Panc1 (cell line): ENCODE measurements around the gene HEG1. TPM values are rescaled to one million over a fixed set of nuclear protein-coding genes. Genes with fewer than 3 reads are reported as not detected.

Experiments used
- ATAC-seq: fragments of 200-7000 bp; cut with Tn5 transposase; 2 replicates; pipeline ENCODE4 v1.9.1; 2020; ENCODE audit warnings: mild to moderate bottlenecking, moderate library complexity
- BruUV-seq: library from RNA; stranded (reverse); fragments of 400-500 nt; replicated peaks from 2 replicates; lab custom pipeline; 2021; lab: Mats Ljungman, UMichigan
- CTCF ChIA-PET: fragments of 300-600 bp; sonication (Branson Sonifier 250); formaldehyde crosslinking; loops from one replicate; lab custom pipeline; 2022; ENCODE audit warnings: antibody characterized with exemption; lab: Charles Lee
- POLR2A ChIA-PET: fragments of 300-600 bp; sonication (Branson Sonifier 250); formaldehyde crosslinking; loops from one replicate; lab custom pipeline; 2022; ENCODE audit warnings: antibody characterized with exemption; lab: Charles Lee
- DNase-seq: peaks from one replicate; pipeline ENCODE4 v3.0.0-alpha.2; 2010; ENCODE audit warnings: low read depth, low spot score
- H3K27ac ChIP-seq: 2 replicates; pipeline ENCODE4 v1.5.1; 2011; ENCODE audit warnings: mild to moderate bottlenecking, low read length, inconsistent platforms
- H3K27me3 ChIP-seq: fragments of 200-500 bp; sonication (Bioruptor generic); 2 replicates; pipeline ENCODE4 v1.6.0; 2014; ENCODE audit warnings: low read length, inconsistent platforms; ENCODE audit not compliant: control insufficient read depth, insufficient read depth
- H3K36me3 ChIP-seq: fragments of 200-500 bp; sonication (Bioruptor generic); 2 replicates; pipeline ENCODE4 v1.5.1; 2014; ENCODE audit warnings: inconsistent platforms, mild to moderate bottlenecking, low read length, moderate library complexity; ENCODE audit not compliant: control insufficient read depth, insufficient read depth
- H3K4me1 ChIP-seq: 2 replicates; pipeline ENCODE4 v1.5.1; 2011; ENCODE audit warnings: inconsistent platforms, mild to moderate bottlenecking, low read length, moderate library complexity; ENCODE audit not compliant: control insufficient read depth, insufficient read depth
- H3K4me3 ChIP-seq, 2 experiments: 2 replicates each; pipeline ENCODE4 v1.5.1; 2011 to 2012; ENCODE audit warnings: low read depth in 2 of 2, low read length in 2 of 2, mild to moderate bottlenecking in 2 of 2, inconsistent platforms in 1 of 2, moderate library complexity in 1 of 2
- H3K9me3 ChIP-seq: fragments of 200-500 bp; sonication (Bioruptor generic); 2 replicates; pipeline ENCODE4 v1.5.1; 2014; ENCODE audit warnings: low read depth, mild to moderate bottlenecking, inconsistent platforms, low read length, moderate library complexity; ENCODE audit not compliant: control insufficient read depth, insufficient read depth
- CTCF ChIP-seq: fragments of 450-650 bp; IDR thresholded peaks from 2 replicates; pipeline ENCODE4 v1.5.1; 2017; ENCODE audit warnings: mild to moderate bottlenecking
- POLR2AphosphoS5 ChIP-seq: IDR thresholded peaks from 2 replicates; pipeline ENCODE4 v1.6.1; 2012; ENCODE audit warnings: mild to moderate bottlenecking, low read depth, low read length, moderate library complexity
- SIN3A ChIP-seq: IDR thresholded peaks from 2 replicates; pipeline ENCODE4 v1.6.1; 2012; ENCODE audit warnings: low read depth, mild to moderate bottlenecking, low read length, moderate library complexity, borderline replicate concordance; ENCODE audit not compliant: insufficient read depth
- TCF7L2 ChIP-seq: IDR thresholded peaks from 2 replicates; pipeline ENCODE4 v1.6.1; 2011; ENCODE audit warnings: mild to moderate bottlenecking, low read depth, low read length, inconsistent platforms
- in situ Hi-C: cut with HindIII; loops from 2 replicates; pipeline ENCODE4 v1.10.0; 2016; ENCODE audit warnings: low sequenced_read_pairs, low pct_unique_long_range_greater_than_20kb
- intact Hi-C: fragments of 100-400 bp; cut with micrococcal nuclease; formaldehyde crosslinking; loops from one replicate; pipeline ENCODE4 v1.10.0; 2022; ENCODE audit not compliant: unreplicated experiment
- total RNA-seq: library from RNA; stranded (reverse); gene quantifications from one replicate; pipeline ENCODE4 v1.2.1, GENCODE V29; 2021; ENCODE audit not compliant: unreplicated experiment
- TF ChIP-seq, protein P1 (sequence below), 2 experiments: IDR thresholded peaks; 2 replicates each; pipeline ENCODE4 v1.6.1; 2011 to 2012; ENCODE audit warnings: low read depth in 2 of 2, control low read depth in 1 of 2, low read length in 1 of 2, mild to moderate bottlenecking in 1 of 2, moderate library complexity in 1 of 2; ENCODE audit not compliant: insufficient read depth in 1 of 2

HEG1 gene
- total RNA-seq, 1 experiment from 2014 or later = 141 TPM

DNA sequence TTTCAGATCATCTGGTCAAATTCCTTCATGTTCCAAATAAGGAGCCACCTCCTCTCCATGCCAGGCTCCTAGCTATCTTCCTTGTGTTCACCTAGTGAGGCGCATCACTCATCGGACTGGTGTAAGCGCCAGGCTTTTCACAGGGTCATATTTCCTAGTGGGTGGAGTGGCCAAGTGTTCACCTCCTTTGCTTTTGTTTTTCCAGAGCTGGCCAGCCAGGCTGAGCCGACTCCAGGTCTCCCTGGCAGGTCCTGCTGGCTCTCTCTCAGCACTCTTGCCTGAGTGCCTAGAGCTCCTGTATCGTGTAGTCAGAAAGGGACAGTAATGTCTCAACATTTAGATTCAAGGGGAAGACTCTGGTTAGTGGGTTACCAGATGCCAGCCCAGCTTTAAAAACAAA, 31.0 kb downstream of the HEG1 start:
- DNase-seq = no peak
- H3K36me3 ChIP-seq = 0 out of 2 replicates have a peak, but pooled peaks cover 3% of the 10 kb centered on the region

GRCh38 chr3:125023833-125024555, 31.8 kb downstream of the HEG1 start:
- in situ Hi-C loops = no loop called here
- CTCF ChIA-PET = no interaction called here

More for the DNA sequence above, 31.0 kb downstream of the HEG1 start:
- H3K4me3 ChIP-seq = no peak overlapping the region
- BruUV-seq = no TSS peak
- ChIA-PET CTCF (no interaction called here), POLR2A (no interaction called here)
- intact Hi-C loops = no loop called here
- no peak for TF ChIP-seq SIN3A
- TF ChIP-seq CTCF = no peak
- no peak for TF ChIP-seq POLR2AphosphoS5
- TF ChIP-seq TCF7L2 = no peak
- TF ChIP-seq, protein P1, sequence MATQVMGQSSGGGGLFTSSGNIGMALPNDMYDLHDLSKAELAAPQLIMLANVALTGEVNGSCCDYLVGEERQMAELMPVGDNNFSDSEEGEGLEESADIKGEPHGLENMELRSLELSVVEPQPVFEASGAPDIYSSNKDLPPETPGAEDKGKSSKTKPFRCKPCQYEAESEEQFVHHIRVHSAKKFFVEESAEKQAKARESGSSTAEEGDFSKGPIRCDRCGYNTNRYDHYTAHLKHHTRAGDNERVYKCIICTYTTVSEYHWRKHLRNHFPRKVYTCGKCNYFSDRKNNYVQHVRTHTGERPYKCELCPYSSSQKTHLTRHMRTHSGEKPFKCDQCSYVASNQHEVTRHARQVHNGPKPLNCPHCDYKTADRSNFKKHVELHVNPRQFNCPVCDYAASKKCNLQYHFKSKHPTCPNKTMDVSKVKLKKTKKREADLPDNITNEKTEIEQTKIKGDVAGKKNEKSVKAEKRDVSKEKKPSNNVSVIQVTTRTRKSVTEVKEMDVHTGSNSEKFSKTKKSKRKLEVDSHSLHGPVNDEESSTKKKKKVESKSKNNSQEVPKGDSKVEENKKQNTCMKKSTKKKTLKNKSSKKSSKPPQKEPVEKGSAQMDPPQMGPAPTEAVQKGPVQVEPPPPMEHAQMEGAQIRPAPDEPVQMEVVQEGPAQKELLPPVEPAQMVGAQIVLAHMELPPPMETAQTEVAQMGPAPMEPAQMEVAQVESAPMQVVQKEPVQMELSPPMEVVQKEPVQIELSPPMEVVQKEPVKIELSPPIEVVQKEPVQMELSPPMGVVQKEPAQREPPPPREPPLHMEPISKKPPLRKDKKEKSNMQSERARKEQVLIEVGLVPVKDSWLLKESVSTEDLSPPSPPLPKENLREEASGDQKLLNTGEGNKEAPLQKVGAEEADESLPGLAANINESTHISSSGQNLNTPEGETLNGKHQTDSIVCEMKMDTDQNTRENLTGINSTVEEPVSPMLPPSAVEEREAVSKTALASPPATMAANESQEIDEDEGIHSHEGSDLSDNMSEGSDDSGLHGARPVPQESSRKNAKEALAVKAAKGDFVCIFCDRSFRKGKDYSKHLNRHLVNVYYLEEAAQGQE (IDR thresholded peaks at IDR 0.05; ENCODE audit: insufficient read depth in 1 of 2, low read depth in 2 of 2, low read length in 1 of 2) = no peak
- peak; percentile 53; the same call in 1 of the 2 replicates for ATAC-seq
- in situ Hi-C loops = no loop called here
- H3K27ac ChIP-seq = no peak overlapping the region
- H3K4me1 ChIP-seq = peaks cover 22% of the 10 kb centered on the region; the same call in 1 of the 2 replicates
- no peaks in the 10 kb centered on the region for H3K27me3 ChIP-seq
- H3K9me3 ChIP-seq = no peaks in the 10 kb centered on the region

DNA sequence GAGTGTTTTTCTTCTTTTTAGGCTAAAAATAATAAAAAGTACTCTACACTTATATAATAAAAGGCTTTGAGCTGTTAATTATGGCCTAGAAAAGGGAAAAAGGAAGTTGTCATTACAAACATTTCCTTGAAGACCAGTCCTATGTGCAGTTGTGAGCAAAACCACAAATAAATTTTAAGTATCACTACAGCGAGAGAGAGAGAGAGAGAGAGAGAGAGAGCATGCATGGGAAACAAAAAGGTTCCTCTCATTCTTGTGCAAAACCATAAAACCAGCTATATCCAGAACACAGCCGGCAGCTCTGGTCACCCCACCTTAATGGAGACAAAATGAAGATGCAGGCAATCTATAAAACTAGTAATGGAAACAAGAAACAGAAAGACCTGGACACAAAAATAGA, 33.6 kb downstream of the HEG1 start:
- no peak for DNase-seq
- no TSS peak for BruUV-seq
- Histone ChIP-seq H3K27ac (no peak overlapping the region), H3K4me3 (no peak overlapping the region), H3K36me3 (peaks cover 11% of the 10 kb centered on the region; the same call in 1 of the 2 replicates), H3K9me3 (no peaks in the 10 kb centered on the region), H3K4me1 (peaks cover 22% of the 10 kb centered on the region; the same call in 1 of the 2 replicates), H3K27me3 (no peaks in the 10 kb centered on the region)
- TF ChIP-seq TCF7L2 = no peak
- TF ChIP-seq CTCF = no peak
- no peak for TF ChIP-seq SIN3A
- TF ChIP-seq POLR2AphosphoS5 = no peak
- TF ChIP-seq, protein P1 (IDR thresholded peaks at IDR 0.05; ENCODE audit: insufficient read depth in 1 of 2, low read depth in 2 of 2, low read length in 1 of 2) = no peak
- POLR2A ChIA-PET = interaction anchor here (0.7 to 0.9 kb wide), 2 partner anchors 11 to 791 kb away, joined by 4 to 6 read pairs; no protein-coding TSS in a partner anchor
- CTCF ChIA-PET = interaction anchor here (0.6 kb wide), 1 partner anchor 15 kb away, joined by 4 read pairs; no protein-coding TSS in a partner anchor
- intact Hi-C loops = no loop called here
- ATAC-seq = no peak
- in situ Hi-C loops = no loop called here

More at GRCh38 chr3:125023833-125024555, 31.8 kb downstream of the HEG1 start:
- H3K27ac ChIP-seq = no peak overlapping the region
- DNase-seq (no peak), ATAC-seq (no peak)
- H3K27me3 ChIP-seq = no peaks in the 10 kb centered on the region
- H3K4me1 ChIP-seq = peaks cover 22% of the 10 kb centered on the region; the same call in 1 of the 2 replicates
- H3K4me3 ChIP-seq = no peak overlapping the region
- POLR2A ChIA-PET = no interaction called here
- intact Hi-C loops = no loop called here
- TF ChIP-seq POLR2AphosphoS5 = no peak
- no peaks in the 10 kb centered on the region for H3K9me3 ChIP-seq
- BruUV-seq = no TSS peak
- peaks cover 7% of the 10 kb centered on the region; the same call in 1 of the 2 replicates for H3K36me3 ChIP-seq
